PFSK-1 (cell line): ENCODE data around the gene RHOJ.

Source experiments
- FOXP2 ChIP-seq: optimal IDR thresholded peaks from 2 replicates; pipeline ENCODE3; 2011; ENCODE audit warnings: borderline replicate concordance, control low read depth, inconsistent platforms; ENCODE audit not compliant: insufficient read depth; ENCODE audit errors: extremely low read length, extremely low read depth
- POLR2AphosphoS5 ChIP-seq: IDR thresholded peaks from 2 replicates; pipeline ENCODE4 v1.6.1; 2012; ENCODE audit warnings: low read depth, mild to moderate bottlenecking, control low read depth, low read length, moderate library complexity
- SIN3A ChIP-seq: IDR thresholded peaks from 2 replicates; pipeline ENCODE4 v1.6.1; 2012; ENCODE audit warnings: mild to moderate bottlenecking, low read length, moderate library complexity, borderline replicate concordance; ENCODE audit not compliant: insufficient read depth
- TAF1 ChIP-seq: IDR thresholded peaks from 2 replicates; pipeline ENCODE4 v1.6.1; 2012; ENCODE audit warnings: low read length, control low read depth, borderline replicate concordance; ENCODE audit not compliant: insufficient read depth
- TF ChIP-seq, protein P1 (sequence below), 2 experiments: IDR thresholded peaks; 2 replicates each; pipeline versions ENCODE4 v1.6.1 to v1.8.0; 2011 to 2012; ENCODE audit warnings: low read depth in 2 of 2, low read length in 2 of 2, control low read depth in 1 of 2, inconsistent platforms in 1 of 2, mild to moderate bottlenecking in 1 of 2, moderate library complexity in 1 of 2; ENCODE audit not compliant: insufficient read depth in 1 of 2

RHOJ gene

DNA sequence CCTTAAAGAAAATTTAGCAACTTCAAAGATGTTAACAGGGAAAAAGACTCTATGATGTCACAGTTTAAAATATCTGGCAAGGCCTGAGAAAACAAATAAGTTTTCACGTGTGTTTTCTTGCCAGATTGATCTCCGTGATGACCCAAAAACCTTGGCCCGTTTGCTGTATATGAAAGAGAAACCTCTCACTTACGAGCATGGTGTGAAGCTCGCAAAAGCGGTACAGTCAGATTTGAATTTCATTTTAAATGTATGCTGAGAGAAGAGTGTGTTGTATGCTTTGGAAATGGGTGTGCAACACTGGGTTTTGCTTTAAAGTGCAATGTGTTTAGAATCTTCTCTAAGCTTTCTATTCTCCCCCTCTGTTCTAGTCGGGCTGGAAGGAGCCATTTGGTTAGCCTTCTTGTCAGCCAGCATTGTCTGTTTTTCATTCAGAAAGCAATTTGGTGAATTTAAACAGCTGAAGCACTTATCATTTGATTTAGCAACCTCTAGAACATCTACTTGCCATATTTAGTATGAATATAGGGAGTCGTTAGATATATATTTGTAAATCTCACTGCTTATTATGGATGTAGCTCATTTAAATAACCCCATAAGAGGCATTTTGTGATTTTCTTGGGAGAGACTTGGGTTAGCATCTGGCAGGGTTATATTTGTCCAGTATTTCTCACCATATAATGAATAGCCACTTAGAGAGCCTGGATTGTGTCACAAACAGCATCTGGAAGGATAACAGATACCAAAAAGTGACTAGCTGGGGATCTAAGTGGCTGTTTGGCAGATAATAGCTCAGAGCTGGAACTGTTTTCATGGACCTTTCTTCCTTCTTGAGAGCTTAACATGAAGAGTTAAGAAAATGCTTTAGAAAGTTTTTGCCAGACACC lies 79.0 kb downstream of the RHOJ start:
- TF ChIP-seq SIN3A (no peak), TAF1 (no peak), FOXP2 (no peak)

- no peak for TF ChIP-seq FOXP2
- no peak for TF ChIP-seq TAF1
- TF ChIP-seq, protein P1, sequence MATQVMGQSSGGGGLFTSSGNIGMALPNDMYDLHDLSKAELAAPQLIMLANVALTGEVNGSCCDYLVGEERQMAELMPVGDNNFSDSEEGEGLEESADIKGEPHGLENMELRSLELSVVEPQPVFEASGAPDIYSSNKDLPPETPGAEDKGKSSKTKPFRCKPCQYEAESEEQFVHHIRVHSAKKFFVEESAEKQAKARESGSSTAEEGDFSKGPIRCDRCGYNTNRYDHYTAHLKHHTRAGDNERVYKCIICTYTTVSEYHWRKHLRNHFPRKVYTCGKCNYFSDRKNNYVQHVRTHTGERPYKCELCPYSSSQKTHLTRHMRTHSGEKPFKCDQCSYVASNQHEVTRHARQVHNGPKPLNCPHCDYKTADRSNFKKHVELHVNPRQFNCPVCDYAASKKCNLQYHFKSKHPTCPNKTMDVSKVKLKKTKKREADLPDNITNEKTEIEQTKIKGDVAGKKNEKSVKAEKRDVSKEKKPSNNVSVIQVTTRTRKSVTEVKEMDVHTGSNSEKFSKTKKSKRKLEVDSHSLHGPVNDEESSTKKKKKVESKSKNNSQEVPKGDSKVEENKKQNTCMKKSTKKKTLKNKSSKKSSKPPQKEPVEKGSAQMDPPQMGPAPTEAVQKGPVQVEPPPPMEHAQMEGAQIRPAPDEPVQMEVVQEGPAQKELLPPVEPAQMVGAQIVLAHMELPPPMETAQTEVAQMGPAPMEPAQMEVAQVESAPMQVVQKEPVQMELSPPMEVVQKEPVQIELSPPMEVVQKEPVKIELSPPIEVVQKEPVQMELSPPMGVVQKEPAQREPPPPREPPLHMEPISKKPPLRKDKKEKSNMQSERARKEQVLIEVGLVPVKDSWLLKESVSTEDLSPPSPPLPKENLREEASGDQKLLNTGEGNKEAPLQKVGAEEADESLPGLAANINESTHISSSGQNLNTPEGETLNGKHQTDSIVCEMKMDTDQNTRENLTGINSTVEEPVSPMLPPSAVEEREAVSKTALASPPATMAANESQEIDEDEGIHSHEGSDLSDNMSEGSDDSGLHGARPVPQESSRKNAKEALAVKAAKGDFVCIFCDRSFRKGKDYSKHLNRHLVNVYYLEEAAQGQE (IDR thresholded peaks at IDR 0.05; ENCODE audit: insufficient read depth in 1 of 2, low read depth in 2 of 2, low read length in 2 of 2), result no peak
- no peak for TF ChIP-seq POLR2AphosphoS5
- no peak for TF ChIP-seq SIN3A
These were observed 79.6 kb downstream of the RHOJ start for GRCh38 chr14:63283884-63284248.

- TF ChIP-seq, protein P1 (IDR thresholded peaks at IDR 0.05; ENCODE audit: insufficient read depth in 1 of 2, low read depth in 2 of 2, low read length in 2 of 2), result no peak
These were observed 81.8 kb downstream of the RHOJ start for GRCh38 chr14:63286071-63286470.

DNA sequence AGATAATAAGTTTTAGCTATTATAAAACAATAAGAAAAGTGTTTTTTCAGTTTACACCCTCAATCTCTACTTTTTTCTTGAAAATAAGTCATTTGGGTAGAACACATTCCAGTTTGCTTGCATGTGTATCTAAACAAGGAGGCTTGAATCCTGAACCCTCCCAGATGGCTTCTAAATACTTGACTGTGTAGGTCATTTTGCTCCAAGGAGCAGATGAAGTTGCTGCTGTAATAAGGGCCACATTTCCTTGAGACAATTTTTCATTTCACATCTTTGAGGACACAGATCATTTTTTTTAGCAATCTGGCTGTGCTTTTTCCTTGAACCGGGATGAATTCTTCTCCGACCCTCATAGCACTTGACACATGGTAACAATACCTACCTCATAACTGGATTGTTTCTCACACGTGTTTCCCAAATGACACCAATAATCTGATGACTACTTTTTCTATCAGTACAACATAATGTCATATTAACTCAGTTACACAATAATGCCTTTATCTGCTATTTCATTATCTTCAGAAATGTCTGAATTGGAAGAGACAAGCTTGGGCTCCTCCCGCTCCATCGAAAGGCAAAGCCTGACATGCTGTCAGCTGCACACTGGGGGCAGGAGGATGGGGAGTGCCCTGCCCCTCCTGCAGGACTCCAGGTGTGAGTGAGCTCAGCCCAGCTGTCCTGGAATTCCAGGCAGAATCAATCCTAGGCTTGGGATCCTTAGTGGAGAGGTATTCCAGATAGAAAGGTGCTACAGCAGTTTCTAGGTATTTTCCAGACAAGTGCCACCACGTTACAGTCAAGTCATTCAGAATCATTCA lies 83.6 kb downstream of the RHOJ start:
- TF ChIP-seq, protein P1 (IDR thresholded peaks at IDR 0.05; ENCODE audit: insufficient read depth in 1 of 2, low read depth in 2 of 2, low read length in 2 of 2), result no peak
- TF ChIP-seq SIN3A (no peak), POLR2AphosphoS5 (no peak), TAF1 (no peak), FOXP2 (no peak)

DNA sequence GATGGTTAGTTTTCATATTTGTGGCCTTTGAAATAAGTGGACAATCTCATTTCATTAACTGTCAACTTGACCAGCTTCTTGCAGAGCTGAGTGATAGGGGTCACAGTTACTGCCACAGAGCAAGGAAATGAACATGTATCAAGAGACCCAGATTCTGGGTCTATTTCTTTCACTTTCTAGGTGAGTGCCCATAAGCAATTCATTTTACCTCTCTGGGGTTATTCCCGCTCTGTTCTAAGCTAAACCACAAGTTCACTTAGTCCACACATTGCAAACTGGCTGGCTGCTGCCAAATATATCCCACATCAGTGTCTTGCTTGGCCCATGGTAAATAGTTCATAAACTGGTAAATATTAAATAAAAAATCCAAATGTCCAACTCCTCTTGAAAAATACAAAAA lies 84.6 kb downstream of the RHOJ start:
- TF ChIP-seq, protein P1 (IDR thresholded peaks at IDR 0.05; ENCODE audit: insufficient read depth in 1 of 2, low read depth in 2 of 2, low read length in 2 of 2), result no peak
- TF ChIP-seq FOXP2 (no peak), TAF1 (no peak), SIN3A (no peak), POLR2AphosphoS5 (no peak)
